BLaER1 treated with 17β-estradiol and CSF1 and Interleukin-3, amounts not matched to agents 10 nM and 100 nM (cell line): ENCODE measurements around the gene IMPG1.

Experiments
- H3K27ac ChIP-seq, 11 experiments: shearing (Covaris generic); formaldehyde crosslinking; 2 replicates each; pipeline ENCODE4 v1.8.1; 2022
- H3K27me3 ChIP-seq, 11 experiments: shearing (Covaris generic); formaldehyde crosslinking; 2 replicates each; pipeline ENCODE4 v1.8.1; 2022
- H3K36me3 ChIP-seq, 11 experiments: shearing (Covaris generic); formaldehyde crosslinking; 2 replicates each; pipeline ENCODE4 v1.8.1; 2022
- H3K4me1 ChIP-seq, 10 experiments: shearing (Covaris generic); formaldehyde crosslinking; 2 replicates each; pipeline ENCODE4 v1.8.1; 2022
- H3K4me2 ChIP-seq, 11 experiments: shearing (Covaris generic); formaldehyde crosslinking; 2 replicates each; pipeline ENCODE4 v1.8.1; 2022
- H3K4me3 ChIP-seq, 10 experiments: shearing (Covaris generic); formaldehyde crosslinking; 2 replicates each; pipeline ENCODE4 v1.8.1; 2022
- H3K9ac ChIP-seq, 11 experiments: shearing (Covaris generic); formaldehyde crosslinking; 2 replicates each; pipeline ENCODE4 v1.8.1; 2022
- H3K9me3 ChIP-seq, 11 experiments: shearing (Covaris generic); formaldehyde crosslinking; replicated peaks in 1 of 11; 2 replicates each; pipeline ENCODE4 v1.8.1; 2022
- H4K20me1 ChIP-seq, 11 experiments: shearing (Covaris generic); formaldehyde crosslinking; 2 replicates each; pipeline ENCODE4 v1.8.1; 2022
- Cebpa-rat ChIP-seq, 11 experiments: shearing (Covaris generic); IDR thresholded peaks; 2 replicates each; pipeline ENCODE4 v1.8.1; 2022

Gene IMPG1

DNA sequence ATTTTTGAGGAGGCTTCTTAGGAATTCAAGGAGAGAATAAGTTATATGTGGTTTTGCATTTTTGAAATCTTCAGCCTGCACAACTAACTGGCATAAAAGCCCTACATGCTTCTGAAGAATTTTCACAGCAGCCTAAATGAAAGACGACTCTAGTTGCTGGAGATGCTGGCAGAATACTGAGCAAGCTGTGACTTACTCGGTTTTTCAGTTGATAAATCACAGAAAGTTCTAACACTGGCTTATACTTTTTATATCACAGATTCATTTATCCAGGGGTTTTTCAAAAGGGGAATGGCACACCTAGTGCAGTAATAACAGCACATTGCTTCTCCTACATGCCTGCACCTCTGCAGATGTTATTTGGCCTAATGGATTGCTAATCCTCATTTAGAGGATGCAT lies 134.6 kb downstream of the IMPG1 start:
- H3K27me3 ChIP-seq: peaks cover 0 to 10% (median 0%) of the 10 kb centered on the region in 11 experiments; a peak in 4 of 22 replicates
- H4K20me1 ChIP-seq: no peaks in the 10 kb centered on the region
- H3K9ac ChIP-seq: no peak overlapping the region
- H3K4me2 ChIP-seq: no peak overlapping the region
- peaks cover 0 to 7% (median 5%) of the 10 kb centered on the region in 10 experiments; a peak in 14 of 20 replicates for H3K4me1 ChIP-seq
- no peaks in the 10 kb centered on the region for H3K9me3 ChIP-seq
- no peak overlapping the region for H3K4me3 ChIP-seq
- no peaks in the 10 kb centered on the region for H3K36me3 ChIP-seq
- no peak for TF ChIP-seq Cebpa-rat (IDR thresholded peaks at IDR 0.05)
- no peak overlapping the region for H3K27ac ChIP-seq

DNA sequence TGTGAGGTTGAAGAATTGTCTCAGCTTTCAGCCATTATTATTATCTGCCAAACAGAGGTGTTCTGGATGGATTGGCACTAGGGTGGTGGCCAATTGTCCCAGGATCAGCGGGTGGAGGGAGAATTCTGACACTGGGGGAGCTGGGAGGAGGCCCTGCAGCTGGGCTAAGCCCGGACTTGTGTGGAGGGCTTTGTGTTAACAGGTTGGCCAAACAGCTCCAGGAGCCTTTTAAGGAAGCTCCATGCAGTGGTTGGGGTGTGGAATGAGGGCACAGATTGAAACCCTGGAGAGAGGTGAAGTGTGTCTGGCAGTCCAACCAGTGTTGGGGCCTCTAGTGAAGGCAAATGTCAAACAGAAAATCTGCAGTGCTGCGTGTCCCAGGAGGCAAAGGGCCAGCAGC lies 135.8 kb downstream of the IMPG1 start:
- Histone ChIP-seq H3K27me3 (peaks cover 0 to 10% (median 0%) of the 10 kb centered on the region in 11 experiments; a peak in 4 of 22 replicates), H3K36me3 (no peaks in the 10 kb centered on the region), H3K4me2 (no peak overlapping the region), H3K4me3 (no peak overlapping the region), H4K20me1 (no peaks in the 10 kb centered on the region), H3K4me1 (peaks cover 0 to 7% (median 5%) of the 10 kb centered on the region in 10 experiments; a peak in 14 of 20 replicates), H3K27ac (no peak overlapping the region), H3K9ac (no peak overlapping the region), H3K9me3 (no peaks in the 10 kb centered on the region)
- no peak for TF ChIP-seq Cebpa-rat (IDR thresholded peaks at IDR 0.05)

DNA sequence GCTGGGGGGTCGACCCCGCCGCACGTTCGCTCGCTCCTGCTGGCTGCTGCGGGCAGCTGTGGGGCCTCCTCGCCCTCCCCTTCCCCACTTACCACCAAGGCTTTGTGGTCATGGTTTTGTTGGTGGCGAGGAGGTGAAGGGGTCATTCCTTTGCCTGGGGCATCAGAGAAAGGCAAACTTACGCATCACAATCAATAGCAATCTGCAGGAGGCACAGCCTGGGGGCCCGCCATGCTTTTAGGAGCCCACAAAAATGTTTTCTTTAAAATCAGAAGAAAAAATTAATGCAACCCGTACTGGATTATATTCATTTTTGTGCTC lies 137.0 kb downstream of the IMPG1 start:
- TF ChIP-seq Cebpa-rat (IDR thresholded peaks at IDR 0.05): no peak
- Histone ChIP-seq H3K4me1 (peaks cover 0 to 7% (median 5%) of the 10 kb centered on the region in 10 experiments; a peak in 14 of 20 replicates), H3K27me3 (peaks cover 0 to 10% (median 0%) of the 10 kb centered on the region in 11 experiments; a peak in 4 of 22 replicates), H3K4me2 (peak overlapping the region; percentile 86 to 97 (median 94)), H3K36me3 (no peaks in the 10 kb centered on the region), H3K27ac (no peak overlapping the region; a peak in 1 of 22 replicates), H3K9me3 (no peaks in the 10 kb centered on the region), H4K20me1 (no peaks in the 10 kb centered on the region), H3K4me3 (peak overlapping the region; percentile 49 to 66 (median 55)), H3K9ac (peak overlapping the region; percentile 26 to 63 (median 55); a peak in 19 of 22 replicates)

DNA sequence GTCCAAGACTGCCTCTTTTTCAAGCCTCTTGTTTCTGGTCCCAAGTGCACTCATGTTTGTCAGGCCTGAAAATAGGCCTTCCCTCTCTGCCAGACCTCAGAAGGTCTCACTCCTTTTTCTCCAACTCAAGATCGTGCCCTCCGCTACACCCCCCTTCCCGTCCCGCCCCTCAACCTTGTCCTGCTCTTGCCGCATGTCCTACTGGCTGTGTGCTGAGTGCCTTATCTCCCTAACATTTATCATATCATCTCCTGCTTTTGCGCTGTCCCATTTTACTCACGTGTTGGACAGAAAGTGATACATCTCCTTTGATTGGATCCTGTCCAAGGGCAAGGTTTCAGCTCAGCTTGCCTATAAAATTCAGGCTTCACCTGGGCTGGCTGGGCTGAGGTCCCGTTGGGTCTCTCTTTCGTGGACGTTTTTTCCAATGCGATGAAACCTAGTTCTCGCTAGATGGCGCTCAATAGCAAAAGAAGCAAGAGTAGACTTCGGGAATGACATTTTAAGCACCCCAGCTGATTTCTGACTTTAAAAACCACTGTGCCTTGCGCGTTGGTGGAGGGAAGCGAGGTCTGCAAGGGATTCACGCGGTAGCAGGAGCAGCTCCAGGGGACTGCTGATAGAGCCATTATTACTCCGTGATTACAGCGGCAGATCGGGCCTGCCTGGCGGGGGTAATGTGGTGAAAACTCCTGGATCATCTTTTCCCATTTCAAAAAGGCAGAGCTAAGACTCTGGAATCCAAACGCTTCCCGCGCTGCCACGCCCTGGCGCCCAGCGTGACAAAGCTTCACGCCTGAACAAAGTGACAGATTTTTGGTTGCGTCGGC lies 137.6 kb downstream of the IMPG1 start:
- Histone ChIP-seq H3K27me3 (peaks cover 0 to 10% (median 0%) of the 10 kb centered on the region in 11 experiments; a peak in 4 of 22 replicates), H4K20me1 (no peaks in the 10 kb centered on the region), H3K27ac (no peak overlapping the region; a peak in 1 of 22 replicates), H3K4me1 (peaks cover 0 to 7% (median 5%) of the 10 kb centered on the region in 10 experiments; a peak in 14 of 20 replicates), H3K36me3 (no peaks in the 10 kb centered on the region), H3K4me2 (peak overlapping the region; percentile 86 to 97 (median 94)), H3K9ac (peak overlapping the region; percentile 26 to 63 (median 55); a peak in 19 of 22 replicates), H3K4me3 (peak overlapping the region; percentile 49 to 66 (median 55)), H3K9me3 (no peaks in the 10 kb centered on the region)
- TF ChIP-seq Cebpa-rat (IDR thresholded peaks at IDR 0.05): no peak

DNA sequence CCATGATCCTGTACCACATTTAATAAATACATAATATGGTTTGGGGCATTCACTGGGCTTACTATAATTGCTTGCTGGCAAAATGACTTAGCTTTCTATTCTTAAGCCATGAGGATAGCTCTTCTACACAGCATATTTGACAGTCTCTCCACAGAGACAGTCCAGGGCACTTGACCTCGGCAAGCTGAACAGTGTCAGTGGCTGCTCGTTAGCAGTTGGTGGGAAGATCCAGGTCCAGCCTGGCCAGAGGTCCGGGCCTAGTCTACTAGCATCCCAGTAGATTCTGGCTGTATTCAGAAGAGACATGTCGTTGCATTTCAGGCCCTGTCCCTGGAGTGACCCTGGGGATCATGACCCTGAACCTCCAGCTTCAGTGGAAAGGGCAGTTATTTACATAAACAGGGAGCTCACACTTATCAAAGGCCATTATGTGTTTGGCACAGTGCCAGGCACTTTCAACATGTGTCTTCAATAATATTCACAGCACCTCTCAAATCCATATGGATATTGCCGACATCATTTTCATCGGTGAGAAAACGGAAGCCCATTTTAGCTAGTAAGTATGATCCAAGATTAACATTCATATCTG lies 139.0 kb downstream of the IMPG1 start:
- Histone ChIP-seq H3K9me3 (no peaks in the 10 kb centered on the region), H3K27me3 (peaks cover 0 to 10% (median 0%) of the 10 kb centered on the region in 11 experiments; a peak in 4 of 22 replicates), H3K4me3 (no peak overlapping the region), H3K9ac (no peak overlapping the region), H3K4me2 (no peak overlapping the region), H3K27ac (no peak overlapping the region), H3K4me1 (peaks cover 0 to 7% (median 5%) of the 10 kb centered on the region in 10 experiments; a peak in 14 of 20 replicates), H4K20me1 (no peaks in the 10 kb centered on the region), H3K36me3 (no peaks in the 10 kb centered on the region)
- no peak for TF ChIP-seq Cebpa-rat (IDR thresholded peaks at IDR 0.05)

DNA sequence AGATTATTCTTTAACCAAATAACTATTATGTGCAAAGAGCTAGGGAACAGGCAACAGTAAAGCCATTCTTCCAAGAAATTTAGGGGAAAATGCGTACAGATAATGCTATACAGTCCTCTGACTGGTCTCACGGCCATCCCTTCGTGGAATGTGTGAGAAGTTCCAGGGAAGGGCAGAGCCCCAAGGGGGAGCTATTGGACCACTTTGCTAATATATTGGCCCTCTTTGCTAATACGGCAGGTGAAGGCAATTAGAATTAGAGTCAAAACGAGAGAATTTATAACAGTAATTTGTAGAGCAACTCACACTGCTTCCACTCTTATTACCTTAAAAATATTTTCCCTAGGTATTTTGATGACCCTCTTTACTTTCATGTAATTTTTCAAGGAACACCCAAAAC lies 140.4 kb downstream of the IMPG1 start:
- Histone ChIP-seq H3K27me3 (peaks cover 0 to 10% (median 0%) of the 10 kb centered on the region in 11 experiments; a peak in 4 of 22 replicates), H3K36me3 (no peaks in the 10 kb centered on the region), H3K4me1 (peaks cover 0 to 7% (median 5%) of the 10 kb centered on the region in 10 experiments; a peak in 14 of 20 replicates), H3K4me3 (no peak overlapping the region), H3K9ac (no peak overlapping the region), H3K27ac (no peak overlapping the region), H3K9me3 (no peaks in the 10 kb centered on the region), H4K20me1 (no peaks in the 10 kb centered on the region), H3K4me2 (no peak overlapping the region)
- TF ChIP-seq Cebpa-rat (IDR thresholded peaks at IDR 0.05): no peak

DNA sequence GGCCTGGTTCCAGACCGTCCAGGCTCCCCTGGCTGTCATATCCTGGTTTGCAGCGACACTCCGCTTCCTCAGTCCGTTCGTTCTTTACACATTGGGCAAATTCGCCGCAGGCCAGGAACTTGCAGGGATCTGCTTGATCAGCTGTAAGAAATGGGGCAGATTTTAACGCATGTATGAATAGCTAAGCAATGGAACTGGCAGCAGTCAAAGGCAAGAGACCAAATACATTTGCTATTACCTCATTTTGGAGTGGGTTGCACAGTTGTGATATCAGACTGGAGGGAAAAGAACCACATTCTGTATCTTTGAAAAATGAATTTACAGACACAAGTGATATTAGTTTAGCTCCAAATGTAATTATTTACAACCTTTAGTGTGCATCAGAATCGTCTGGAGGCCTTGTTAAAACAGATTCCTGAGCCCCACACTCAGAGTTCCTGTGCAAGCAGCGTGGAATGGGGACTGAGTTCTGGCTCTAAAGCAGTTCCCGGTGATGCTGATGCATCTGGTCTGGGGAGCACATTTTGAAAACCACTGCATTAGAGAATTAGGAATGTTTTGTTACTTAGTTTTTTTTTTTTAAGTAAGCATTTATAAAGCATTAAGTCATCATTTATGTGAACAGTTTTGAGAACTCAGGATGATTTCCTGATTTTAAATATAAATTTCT lies 141.3 kb downstream of the IMPG1 start:
- no peak overlapping the region for H3K4me2 ChIP-seq
- H3K27ac ChIP-seq: no peak overlapping the region
- H3K4me3 ChIP-seq: no peak overlapping the region
- no peak for TF ChIP-seq Cebpa-rat (IDR thresholded peaks at IDR 0.05)
- no peaks in the 10 kb centered on the region for H3K9me3 ChIP-seq
- peaks cover 0 to 10% (median 0%) of the 10 kb centered on the region in 11 experiments; a peak in 4 of 22 replicates for H3K27me3 ChIP-seq
- H3K4me1 ChIP-seq: peaks cover 4 to 11% (median 5%) of the 10 kb centered on the region in 10 experiments; a peak in 18 of 20 replicates
- H3K9ac ChIP-seq: no peak overlapping the region
- no peaks in the 10 kb centered on the region for H3K36me3 ChIP-seq
- no peaks in the 10 kb centered on the region for H4K20me1 ChIP-seq

DNA sequence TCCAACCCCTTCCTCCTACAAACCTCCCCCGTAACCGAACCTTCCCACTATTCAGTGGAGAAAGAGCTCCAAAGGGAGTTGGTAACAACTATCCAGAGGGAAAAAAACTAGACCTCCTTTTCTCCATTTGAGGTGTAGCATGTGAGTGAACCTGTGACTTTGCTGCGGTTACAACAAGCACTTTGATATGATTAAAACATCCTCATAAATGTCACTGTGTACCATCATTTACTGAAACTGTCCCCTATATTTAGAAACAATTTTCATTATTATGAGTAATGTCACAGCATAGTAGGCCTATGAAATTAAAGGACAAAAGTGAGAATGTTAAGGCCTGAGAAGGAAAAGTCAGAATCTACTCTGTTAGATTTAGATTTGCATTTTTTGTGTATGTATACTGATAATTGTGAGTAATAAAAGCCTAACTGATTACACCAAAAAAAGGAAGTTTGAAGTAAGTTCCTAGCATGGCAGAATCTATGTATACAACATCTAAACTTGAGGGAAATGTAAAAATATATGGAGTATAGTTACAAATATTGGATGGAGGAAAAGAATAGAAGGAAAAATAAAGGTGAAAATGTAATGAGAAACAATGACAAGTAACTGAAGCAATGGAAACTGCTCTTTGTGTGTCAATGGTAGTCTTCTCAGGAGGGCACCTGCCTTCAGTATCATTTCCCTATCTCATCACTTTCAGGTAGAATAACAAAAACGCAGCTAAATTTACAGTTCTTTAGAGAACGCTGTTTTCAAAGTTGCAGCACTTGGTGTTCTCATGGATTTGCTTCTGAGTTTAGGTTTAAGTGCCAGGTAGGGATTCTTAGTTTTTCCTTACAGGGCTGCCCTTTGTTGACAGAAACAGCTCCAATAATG lies 145.9 kb downstream of the IMPG1 start:
- Histone ChIP-seq H3K9me3 (no peaks in the 10 kb centered on the region), H3K4me1 (peaks cover 0 to 17% (median 0%) of the 10 kb centered on the region in 10 experiments; a peak in 6 of 20 replicates), H3K27ac (no peak overlapping the region), H4K20me1 (no peaks in the 10 kb centered on the region), H3K27me3 (no peaks in the 10 kb centered on the region), H3K4me2 (peak overlapping the region in 2 of 11 experiments; percentile 12 to 14; a peak in 4 of 22 replicates), H3K36me3 (no peaks in the 10 kb centered on the region), H3K4me3 (no peak overlapping the region), H3K9ac (no peak overlapping the region)
- TF ChIP-seq Cebpa-rat (IDR thresholded peaks at IDR 0.05): no peak
